GM19328 (cell line): ENCODE measurements around the gene EMILIN2.

Experiments used
- ATAC-seq: cut with Tn5 transposase; IDR thresholded peaks from one replicate; pipeline ENCODE4 v1.9.1; 2021; ENCODE audit warnings: mild to moderate bottlenecking, moderate library complexity; ENCODE audit not compliant: unreplicated experiment

The EMILIN2 gene

DNA sequence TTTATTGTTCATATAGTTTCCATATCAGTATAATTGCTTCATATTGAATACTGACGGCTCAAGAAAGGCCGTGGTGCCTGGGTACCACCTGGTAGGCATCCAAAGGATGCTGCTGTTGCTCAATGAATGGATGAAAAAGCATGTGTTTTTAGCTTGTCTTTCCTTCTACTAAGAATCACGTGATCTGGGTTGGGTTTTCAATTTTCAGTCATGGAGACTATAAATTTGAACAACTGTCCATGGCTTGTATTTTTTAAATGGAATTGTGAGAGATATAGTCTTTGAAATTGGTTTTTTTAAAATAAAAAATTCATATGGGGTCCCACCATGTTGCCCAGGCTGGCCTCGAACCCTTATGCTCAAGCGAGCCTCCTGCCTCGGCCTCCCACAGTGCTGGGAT is 25.3 kb downstream of the EMILIN2 start:
- ATAC-seq, result no peak

DNA sequence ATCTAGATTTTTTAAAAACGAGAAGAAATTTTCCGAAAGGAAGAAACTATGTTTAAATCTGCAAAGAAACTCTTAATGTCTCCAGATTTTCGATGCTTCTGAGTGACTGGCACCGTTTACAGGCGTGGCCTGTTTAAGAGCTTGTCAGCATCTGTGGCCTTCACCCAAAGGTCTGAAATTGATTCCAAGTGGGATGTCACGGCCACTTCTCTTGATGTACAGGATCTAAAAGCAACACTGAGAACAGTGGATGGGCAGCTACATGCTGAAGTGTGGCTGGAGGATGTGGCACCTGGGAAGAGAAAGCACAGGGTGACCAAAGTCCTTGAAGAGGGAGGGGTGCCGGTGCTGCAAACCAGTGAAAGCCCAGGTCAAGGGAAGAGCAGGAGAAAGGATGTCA is 28.0 kb downstream of the EMILIN2 start:
- no peak for ATAC-seq

DNA sequence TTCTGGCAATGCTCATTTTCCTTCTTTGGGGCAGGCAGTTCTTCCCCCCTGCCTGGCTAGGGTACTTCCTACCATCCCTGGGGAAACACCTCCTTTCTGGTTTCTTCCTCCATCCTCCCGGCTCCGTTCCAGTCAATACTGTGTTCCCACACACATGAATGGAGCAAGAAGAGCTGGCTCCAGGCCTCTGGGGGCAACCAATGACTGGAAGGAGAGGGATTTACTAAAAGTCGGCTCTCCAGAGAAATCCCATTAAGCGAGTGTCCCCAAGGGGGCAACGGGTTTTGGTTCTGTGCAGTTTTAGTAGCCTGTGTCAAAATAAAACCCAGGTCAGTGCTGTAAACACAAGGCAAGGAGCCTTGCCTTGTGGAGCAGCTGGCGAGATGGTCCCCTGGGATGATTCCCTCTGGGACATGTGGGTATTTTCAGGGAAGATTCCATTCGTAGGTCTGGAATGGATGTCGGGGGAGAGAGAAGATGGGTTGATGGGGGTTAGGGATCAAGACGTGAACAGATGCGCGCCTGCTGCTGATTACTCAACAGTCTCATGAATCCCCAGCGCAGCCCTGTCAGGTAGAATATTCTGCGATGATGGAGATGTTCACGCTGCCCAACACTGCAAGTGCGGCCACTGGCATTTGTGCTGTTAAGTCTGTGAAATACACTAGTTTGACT is 32.0 kb downstream of the EMILIN2 start:
- no peak for ATAC-seq

DNA sequence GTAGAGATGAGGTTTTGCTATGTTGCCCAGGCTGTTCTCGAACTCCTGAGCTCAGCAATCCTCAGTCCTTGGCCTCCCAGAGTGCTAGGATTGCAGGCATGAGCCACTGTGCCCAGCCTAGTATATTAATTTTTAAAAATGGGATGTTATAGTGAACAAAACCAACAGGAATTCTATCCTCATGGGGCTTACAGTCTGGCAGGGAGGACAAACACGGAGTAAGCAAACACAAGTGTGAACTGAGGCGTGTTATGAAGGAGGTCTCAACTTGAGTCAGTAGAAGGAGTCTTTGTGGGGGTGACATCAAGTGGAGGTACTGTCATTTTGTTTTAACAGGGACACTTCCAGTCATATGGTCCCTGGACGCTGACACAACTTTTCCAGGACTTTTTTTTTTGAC is 33.1 kb downstream of the EMILIN2 start:
- ATAC-seq, result no peak

DNA sequence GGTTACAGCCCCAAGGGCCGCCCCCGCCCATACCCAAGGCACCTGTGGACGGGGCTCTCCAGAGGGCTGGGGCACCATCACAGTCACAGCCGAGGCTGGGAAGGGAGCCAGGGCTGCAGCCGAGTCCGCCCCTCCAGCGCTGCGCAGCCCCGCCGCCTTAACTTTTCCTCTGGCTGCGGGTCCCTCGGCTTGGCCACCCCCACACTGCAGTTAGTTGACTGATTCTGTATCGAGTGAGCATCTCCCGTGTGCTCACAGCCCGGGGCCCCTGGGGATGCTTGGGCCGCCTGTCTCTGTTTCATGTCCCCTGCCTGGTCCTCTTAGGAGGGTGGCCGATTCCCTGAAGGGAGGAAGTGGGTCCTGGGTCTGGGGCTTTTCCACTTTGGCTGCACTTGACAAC is 33.7 kb downstream of the EMILIN2 start:
- ATAC-seq, result no peak

DNA sequence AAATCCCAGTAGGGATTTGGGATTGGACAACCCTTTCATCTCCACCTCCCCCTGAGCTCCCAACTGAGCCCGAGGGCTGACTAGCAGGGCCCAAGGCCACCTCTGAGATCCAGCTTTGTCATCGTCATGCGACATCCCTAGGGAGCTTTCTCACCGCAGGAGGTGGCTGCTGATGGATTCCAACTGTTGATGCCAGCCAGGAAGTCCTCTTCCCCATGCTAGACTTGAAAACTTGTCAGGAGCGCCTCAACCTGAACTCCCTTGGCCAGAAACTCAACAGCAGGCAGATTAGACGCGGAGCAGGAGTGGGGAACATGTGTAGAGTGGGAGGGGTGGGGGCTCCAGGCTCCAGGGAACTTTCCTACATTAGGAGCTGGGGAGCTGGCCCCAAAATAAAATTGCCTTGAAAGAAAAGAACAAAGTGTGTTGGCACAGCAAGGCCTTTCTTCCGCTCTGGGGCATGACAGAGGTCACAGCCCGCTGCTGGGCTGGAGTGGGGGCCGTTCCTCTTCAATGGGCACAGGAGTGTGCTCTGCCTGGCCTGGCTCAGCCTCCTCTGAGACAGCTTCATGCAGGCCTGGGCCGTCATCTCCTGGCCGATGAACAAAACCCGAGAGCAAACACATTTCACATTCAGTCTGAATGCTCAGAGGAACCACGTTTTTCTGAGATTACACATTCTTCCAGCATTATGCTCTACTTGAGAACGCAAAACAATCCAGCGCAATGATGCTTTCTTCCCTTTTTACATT is 34.5 kb downstream of the EMILIN2 start:
- no peak for ATAC-seq

DNA sequence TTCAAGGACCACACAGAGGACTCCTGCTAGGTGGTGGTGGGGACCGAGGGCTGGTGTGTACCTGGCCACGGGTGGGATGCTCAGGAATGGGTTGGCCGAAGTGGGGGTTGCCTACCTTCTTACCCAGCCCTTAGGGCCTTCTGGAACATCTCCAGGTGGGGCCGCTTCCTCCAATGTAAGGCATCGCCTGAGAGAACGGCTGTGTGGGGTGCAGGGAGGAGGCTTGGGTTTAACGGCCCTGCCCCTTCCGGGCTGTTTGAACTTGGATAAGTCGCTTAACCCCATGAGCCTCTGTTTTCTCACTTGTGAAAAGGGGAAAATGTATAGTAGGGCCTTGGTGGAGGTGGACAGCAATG is 35.0 kb downstream of the EMILIN2 start:
- no peak for ATAC-seq

DNA sequence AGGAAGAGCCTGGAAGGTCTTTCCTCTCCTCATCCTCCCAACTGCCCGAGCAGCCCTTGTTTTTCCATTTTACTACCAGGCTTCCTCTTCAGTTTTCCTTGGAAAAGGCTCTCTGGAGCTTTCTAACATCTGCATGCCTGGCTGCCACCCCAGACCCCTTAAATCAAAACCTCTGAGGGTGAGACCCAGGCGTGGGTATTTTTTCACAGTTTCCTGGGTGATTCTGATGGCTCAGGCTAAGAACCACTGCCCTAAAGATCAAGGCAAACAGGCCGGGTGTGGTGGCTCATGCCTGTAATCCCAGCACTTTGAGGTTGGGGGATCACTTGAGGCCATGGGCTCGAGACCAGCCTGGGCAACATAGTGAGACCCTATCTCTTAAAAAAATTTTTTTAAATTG is 35.4 kb downstream of the EMILIN2 start:
- no peak for ATAC-seq

DNA sequence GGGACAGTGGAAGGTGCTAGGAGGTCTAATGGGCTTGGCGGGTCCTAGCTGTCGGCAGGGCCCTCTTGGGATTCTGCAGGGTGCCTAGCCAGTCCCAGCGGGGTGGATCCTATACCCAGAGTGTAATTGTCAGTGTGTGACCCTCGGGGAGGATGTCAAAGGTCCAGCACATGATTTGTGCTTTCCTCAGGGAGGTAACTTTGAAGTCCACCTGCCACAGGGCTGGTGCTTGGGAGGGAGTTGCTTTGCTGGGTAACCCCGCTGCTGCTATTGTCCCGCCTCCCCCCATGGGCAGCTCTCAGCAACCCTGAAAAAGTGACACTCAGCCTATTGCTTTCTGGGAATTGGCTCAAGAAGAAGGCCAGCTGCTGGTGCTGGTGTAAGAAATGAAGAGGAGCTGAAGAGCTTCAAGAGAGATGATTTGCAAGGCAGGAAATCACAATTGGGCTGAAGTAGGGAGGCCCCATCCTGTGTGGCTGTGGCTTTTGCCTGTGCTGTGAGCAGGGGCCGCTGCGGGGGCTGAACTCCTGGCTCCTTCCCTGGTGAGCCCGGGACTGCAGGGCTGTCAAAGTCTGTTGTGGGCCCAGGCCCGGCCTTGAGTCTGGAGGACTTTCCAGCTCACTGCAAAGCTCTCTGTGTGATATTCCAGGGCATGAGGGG is 36.4 kb downstream of the EMILIN2 start:
- peak; percentile 73 for ATAC-seq

DNA sequence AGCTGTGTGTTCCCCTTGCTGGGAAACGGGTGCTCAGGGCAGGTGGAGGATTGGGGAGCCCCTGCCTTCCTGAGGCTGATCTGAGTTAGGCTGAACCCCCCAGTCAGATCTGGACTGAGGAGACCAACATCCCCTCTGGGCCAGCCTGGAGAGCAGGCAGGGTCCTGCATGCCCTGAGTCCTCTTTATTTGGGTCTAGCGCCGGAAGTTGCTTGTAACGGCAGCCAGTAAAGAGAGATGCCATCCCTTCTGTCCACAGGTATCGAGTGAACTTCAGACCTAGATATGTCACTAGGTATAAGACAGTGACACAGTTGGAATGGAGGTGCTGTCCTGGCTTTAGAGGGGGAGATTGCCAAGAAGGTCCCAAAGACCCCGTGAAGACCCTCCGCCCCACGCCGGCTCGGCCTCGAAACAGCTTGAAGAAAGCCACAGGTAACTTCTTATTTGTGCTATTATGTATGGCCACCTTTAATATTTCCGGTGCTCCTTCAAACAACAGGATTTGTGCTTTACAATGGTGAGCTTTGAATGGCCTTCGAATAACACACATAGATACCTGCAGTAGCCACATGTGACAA is 38.0 kb downstream of the EMILIN2 start:
- no peak for ATAC-seq

DNA sequence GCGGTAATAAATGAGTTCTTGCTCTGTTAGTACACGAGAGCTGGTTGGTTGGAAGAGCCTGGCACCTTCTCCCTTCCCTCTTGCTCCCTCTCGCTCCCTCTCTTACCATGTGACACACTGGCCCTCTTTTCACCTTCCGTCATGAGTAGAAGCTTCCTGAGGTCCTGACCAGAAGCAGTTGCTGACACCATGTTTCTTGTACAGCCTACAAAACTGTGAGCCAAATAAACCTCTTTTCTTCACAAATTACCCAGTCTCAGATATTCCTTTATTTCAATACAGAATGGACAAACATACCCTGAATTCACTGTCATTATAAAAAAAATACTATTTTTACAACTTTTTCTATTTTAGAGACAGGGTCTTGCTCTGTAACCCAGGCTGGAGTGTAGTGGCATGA is 40.7 kb downstream of the EMILIN2 start:
- no peak for ATAC-seq

DNA sequence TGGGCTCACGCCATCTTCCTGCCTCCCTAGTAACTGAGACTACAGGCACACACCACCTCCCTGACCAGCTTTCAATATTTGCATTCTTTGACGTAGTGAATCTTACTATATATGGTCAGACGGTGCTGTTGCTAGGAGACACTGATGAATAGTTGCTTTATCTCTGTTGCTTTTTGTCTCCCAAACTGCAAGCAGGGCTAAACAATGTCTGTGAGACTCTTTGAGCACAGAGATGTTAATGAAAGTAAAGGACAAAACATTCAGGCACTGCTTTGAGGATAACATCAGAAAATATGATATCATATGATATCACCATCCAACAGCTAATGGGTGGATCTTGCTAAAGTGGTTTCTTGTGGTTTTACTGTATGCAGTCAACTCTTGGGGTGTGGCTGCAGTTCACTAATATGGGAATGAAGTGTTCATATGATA is 43.0 kb downstream of the EMILIN2 start:
- ATAC-seq, result no peak

DNA sequence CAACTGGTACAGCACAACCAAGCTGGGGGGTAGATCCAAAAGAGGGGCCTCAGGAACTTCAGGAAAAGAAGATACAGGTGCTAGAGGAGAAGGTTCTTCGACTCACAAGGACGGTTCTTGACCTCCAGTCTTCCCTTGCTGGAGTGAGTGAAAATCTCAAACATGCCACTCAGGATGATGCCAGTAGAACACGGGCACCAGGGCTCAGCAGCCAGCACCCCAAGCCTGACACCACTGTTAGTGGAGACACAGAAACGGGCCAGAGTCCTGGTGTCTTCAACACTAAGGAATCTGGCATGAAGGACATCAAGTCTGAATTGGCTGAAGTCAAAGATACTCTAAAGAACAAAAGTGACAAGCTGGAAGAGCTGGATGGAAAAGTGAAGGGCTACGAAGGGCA is 43.8 kb downstream of the EMILIN2 start:
- ATAC-seq, result no peak

DNA sequence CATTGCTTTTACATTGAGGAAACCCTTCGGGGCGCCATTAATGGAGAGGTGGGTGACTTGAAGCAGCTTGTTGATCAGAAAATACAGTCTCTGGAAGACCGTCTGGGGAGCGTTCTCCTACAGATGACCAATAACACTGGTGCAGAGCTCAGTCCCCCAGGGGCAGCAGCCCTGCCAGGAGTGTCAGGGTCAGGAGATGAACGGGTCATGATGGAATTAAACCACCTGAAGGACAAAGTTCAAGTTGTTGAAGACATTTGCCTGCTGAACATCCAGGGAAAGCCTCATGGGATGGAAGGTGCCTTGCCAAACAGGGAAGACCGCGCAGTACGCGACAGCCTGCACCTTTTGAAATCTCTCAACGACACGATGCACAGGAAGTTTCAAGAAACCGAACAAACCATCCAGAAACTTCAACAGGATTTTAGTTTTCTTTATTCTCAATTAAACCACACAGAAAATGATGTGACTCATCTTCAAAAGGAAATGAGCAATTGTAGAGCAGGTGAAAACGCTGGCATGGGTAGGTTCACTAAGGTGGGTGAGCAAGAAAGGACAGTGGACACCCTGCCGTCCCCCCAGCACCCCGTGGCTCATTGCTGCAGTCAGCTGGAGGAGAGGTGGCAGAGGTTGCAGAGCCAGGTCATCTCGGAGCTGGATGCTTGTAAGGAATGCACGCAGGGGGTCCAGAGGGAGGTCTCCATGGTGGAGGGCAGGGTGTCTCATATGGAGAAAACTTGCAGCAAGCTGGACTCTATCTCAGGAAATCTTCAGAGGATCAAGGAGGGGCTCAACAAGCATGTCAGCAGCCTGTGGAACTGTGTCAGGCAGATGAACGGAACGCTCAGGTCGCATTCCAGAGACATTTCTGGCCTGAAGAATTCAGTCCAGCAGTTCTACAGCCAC is 45.0 kb downstream of the EMILIN2 start:
- no peak for ATAC-seq

DNA sequence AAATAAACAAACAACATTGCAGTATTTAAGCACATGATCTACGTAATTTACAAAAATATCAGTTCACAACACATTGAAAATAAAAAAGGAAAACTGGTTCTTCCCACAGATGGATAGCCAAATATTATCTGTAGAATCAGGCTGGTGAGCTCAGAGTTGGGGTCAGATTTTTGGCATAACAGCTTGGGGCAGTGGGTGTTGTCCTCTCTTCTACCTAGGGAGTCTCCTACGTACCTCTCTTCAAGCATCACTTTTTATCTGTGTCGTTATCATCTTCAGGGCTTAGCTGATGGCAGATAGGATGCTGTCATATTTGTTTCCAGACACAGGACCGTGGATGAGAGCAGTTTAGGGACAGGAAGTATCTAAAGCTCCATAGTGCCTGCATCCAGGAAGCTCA is 46.2 kb downstream of the EMILIN2 start:
- no peak for ATAC-seq

DNA sequence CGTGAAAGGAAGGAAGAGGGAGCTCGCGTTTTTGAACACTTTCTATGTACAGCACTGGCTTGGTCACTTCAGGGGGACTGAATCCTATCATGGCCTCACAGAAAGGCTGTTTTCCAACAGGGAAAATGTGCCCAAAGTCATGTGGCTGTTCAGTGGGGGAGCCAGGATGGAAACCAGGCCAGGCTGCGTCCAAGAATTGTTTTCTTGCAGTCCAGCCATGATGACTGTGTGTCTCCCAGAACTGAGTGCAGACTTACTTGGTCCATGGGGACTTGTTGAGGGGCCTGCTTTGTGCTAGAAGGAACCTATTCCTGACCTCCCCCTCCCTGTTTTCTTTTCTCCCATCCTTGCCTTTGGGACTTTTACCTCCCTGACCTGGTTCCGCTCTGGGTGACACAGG is 46.9 kb downstream of the EMILIN2 start:
- ATAC-seq, result no peak

DNA sequence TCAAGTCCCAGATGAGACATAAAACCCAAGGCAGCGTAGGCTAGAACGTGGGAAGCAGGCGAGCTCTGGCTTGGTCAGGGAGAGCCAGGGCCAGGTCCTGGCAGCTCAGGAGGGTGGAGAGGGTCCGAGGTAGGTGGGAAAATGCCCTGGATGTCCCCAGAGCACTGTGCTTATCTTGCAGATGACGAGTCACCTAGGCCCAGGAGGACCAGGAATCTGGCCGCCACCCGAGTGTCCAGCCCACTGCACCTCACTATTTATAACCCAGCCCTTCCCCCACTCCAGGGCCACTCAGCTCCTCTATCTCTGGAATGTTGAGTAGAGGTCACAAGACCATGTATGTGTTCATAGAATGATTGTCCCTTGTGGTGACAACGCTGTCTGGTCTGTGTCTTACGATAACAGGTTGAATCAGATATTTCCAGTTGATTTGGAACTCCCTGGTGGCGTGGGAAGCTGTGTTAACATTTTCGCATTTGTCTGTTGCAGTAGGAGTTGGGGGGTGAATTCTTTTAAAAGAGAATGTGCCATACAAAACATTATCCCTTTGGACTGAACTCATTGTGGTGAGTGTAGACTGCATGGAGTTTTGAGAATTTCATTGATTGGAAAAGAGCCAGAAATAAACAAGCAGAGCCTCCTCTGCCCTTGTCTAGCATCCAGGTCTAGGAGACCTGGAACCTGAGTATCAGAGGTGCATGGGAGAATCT is 47.5 kb downstream of the EMILIN2 start:
- no peak for ATAC-seq

DNA sequence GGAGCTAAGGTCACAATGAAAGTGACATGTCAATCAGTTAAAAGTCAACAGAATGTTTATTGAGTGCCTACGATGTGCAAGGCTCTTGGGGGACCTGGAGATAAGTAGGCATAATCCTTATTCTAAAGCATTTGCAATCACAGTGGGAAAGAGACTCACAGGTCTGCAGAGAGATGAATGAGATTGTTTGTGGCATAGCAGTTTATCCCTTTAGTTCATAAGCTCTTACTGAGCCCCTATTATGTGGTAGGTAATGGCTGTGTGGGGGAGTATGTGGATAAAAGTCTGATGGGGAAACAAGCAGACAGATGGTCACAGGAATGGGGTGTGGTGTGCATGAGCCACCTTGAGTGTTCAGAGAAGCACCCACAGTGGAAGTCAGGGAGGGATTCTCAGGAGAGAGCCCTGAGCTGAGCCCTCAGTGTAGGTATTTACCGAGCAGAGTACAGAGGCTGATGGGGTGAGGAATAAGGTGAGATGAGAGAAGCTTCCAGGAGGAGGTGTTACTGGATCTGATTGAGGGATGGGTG is 48.1 kb downstream of the EMILIN2 start:
- ATAC-seq, result no peak

DNA sequence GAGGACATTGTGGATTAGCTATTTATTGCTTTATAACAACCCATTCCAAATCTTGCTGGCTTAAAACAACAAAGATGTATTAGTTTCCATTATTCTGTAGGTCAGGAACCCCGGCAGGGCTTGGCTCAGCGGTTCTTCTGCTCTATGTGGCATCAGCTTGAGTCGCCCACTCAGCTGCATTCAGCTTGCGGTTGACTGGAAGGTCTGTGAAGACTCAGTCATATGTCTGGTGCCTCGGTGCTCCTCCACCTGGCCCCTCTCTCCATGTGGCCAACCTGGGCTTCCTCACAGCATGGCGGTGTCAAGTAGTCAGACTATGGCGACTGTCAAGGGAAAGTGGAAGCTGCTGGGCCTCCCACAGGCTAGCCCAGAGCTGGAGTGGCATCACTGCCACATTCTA is 48.6 kb downstream of the EMILIN2 start:
- no peak for ATAC-seq

DNA sequence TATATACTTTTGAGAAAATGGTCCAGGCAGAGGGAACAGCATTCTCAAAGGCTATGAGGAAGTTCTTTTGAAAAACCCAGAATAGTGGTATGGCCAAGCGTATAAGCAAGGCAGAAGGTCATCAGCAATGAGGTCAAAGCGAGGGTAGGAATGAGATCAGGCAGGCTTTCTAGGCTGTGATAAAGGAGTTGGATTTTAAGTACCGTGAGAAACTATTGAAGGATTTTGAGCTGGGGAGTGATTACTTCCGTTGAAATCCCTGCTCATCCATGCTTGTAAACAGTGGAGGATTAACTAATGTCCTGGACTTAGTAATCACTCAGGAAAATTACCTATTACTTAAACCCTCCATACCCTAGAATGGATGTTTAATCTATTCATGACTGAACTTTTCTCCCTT is 50.2 kb downstream of the EMILIN2 start:
- no peak for ATAC-seq
